ENCODE measurements around the gene ZFYVE1. TPM values are rescaled to one million over a fixed set of nuclear protein-coding genes. Genes with fewer than 3 reads are reported as not detected.
"Not testable (repeated sequence)": the region's sequence is repeated elsewhere in the genome, so short reads cannot be mapped to it uniquely, and the experiment has no call there.

ZFYVE1 gene
- total and polyA plus RNA-seq, 2 experiments from 2014 or later = 3.2 to 12.5 TPM

GRCh38 chr14:73007835-73008234 is 19.1 kb downstream of the ZFYVE1 start (continued):
- TF ChIP-seq ZNF462 (CRISPR knock-in tag; IDR thresholded peaks at IDR 0.05) (no peak), EZH2 (IDR thresholded peaks at IDR 0.05; ENCODE audit: low read depth, unreplicated experiment) (no peak), ZNF114 (CRISPR knock-in tag; IDR thresholded peaks at IDR 0.05) (no peak), REST (IDR thresholded peaks at IDR 0.05; ENCODE audit: unreplicated experiment) (no peak)

GRCh38 chr14:73004641-73005040 is 22.3 kb downstream of the ZFYVE1 start:
- H3K9me3 Mint-ChIP-seq; DNase-seq (ENCODE audit: low spot score); H3K9me2 ChIP-seq (ENCODE audit: insufficient read depth); H3K4me1 Mint-ChIP-seq; H4K20me1 ChIP-seq (replicated peaks; ENCODE audit: insufficient read depth); ATAC-seq; H3K27me3 ChIP-seq (ENCODE audit: insufficient read depth); H3K4me2 ChIP-seq; H3F3A ChIP-seq (replicated peaks; ENCODE audit: low read depth); H3K4me3 ChIP-seq; H2AFZ ChIP-seq; H3K4me3 Mint-ChIP-seq; H3K27me3 Mint-ChIP-seq (ENCODE audit: insufficient read depth, low read depth, poor library complexity); H3K27ac Mint-ChIP-seq; H3K36me3 Mint-ChIP-seq (ENCODE audit: low read depth); H3K79me2 ChIP-seq (replicated peaks; ENCODE audit: insufficient read depth); H3K36me3 ChIP-seq (ENCODE audit: insufficient read depth): not testable (repeated sequence)
- peaks cover 15% of the 10 kb centered on the region; the same call in 1 of the 2 replicates for H3K4me1 ChIP-seq (ENCODE audit: insufficient read depth)
- peak overlapping the region; percentile 39; the same call in 1 of the 2 replicates for H3K27ac ChIP-seq (ENCODE audit: low read depth)

Measured in GM23338 (cell line).